Naive thymus-derived CD4-positive, alpha-beta T cell (primary cell): Measurements from ENCODE around the gene SHOC1. TPM values are rescaled to one million over a fixed set of nuclear protein-coding genes. Genes with fewer than 3 reads are reported as not detected.

Experiments
- ATAC-seq: fragments of 150-1000 bp; cut with Tn5 transposase; 2 replicates; pipeline ENCODE4 v1.10.0; 2021; ENCODE audit warnings: mild to moderate bottlenecking, moderate library complexity
- CTCF ChIA-PET: fragments of 350-600 bp; sonication (Branson Sonifier 250); formaldehyde crosslinking; loops from one replicate; lab custom pipeline; 2021; ENCODE audit warnings: antibody characterized with exemption; lab: Charles Lee
- POLR2A ChIA-PET: fragments of 350-600 bp; sonication (Branson Sonifier 250); formaldehyde crosslinking; loops from one replicate; lab custom pipeline; 2021; ENCODE audit warnings: antibody characterized with exemption, inconsistent platforms; lab: Charles Lee
- DNase-seq, 9 donors: peaks; one replicate each; pipeline versions ENCODE4 v3.0.0 to v3.0.0-alpha.2; 2020 to 2022; ENCODE audit warnings: mixed read lengths in 1 of 9
- H3K27ac ChIP-seq: one replicate; pipeline ENCODE4 v1.7.0; 2013; ENCODE audit warnings: mild to moderate bottlenecking, low read depth, low read length, moderate library complexity
- H3K27me3 ChIP-seq, 2 donors: one replicate each; pipeline ENCODE4 v1.7.0; 2013; ENCODE audit warnings: low read length in 2 of 2, mild to moderate bottlenecking in 2 of 2, moderate library complexity in 2 of 2; ENCODE audit not compliant: control insufficient read depth in 2 of 2, insufficient read depth in 2 of 2
- H3K36me3 ChIP-seq, 3 experiments: 1 replicate in 2 of 3; 2 replicates in 1 of 3; pipeline ENCODE4 v1.7.0; 2013; ENCODE audit warnings: low read length in 3 of 3, mild to moderate bottlenecking in 3 of 3, moderate library complexity in 1 of 3; ENCODE audit not compliant: insufficient read depth in 3 of 3, control insufficient read depth in 2 of 3
- H3K4me1 ChIP-seq, 2 donors: one replicate each; pipeline ENCODE4 v1.7.0; 2013; ENCODE audit warnings: low read length in 2 of 2, mild to moderate bottlenecking in 2 of 2, moderate library complexity in 1 of 2; ENCODE audit not compliant: control insufficient read depth in 2 of 2, insufficient read depth in 2 of 2
- H3K4me3 ChIP-seq: 2 replicates; pipeline ENCODE4 v1.7.0; 2013; ENCODE audit warnings: mild to moderate bottlenecking, low read length
- H3K9me3 ChIP-seq, 3 experiments: 1 replicate in 2 of 3; 2 replicates in 1 of 3; pipeline ENCODE4 v1.7.0; 2013; ENCODE audit warnings: low read length in 3 of 3; ENCODE audit not compliant: control insufficient read depth in 2 of 3
- H3K27ac Mint-ChIP-seq, 9 donors: one replicate each; pipeline ENCODE4 v1.8.0; 2020 to 2022; ENCODE audit warnings: mixed read lengths in 9 of 9, mild to moderate bottlenecking in 8 of 9, moderate library complexity in 5 of 9, inconsistent platforms in 2 of 9
- H3K27me3 Mint-ChIP-seq, 5 donors: one replicate each; pipeline ENCODE4 v1.8.0; 2021 to 2022; ENCODE audit warnings: mixed read lengths in 5 of 5, mild to moderate bottlenecking in 1 of 5
- H3K36me3 Mint-ChIP-seq, 5 donors: one replicate each; pipeline ENCODE4 v1.8.0; 2020 to 2022; ENCODE audit warnings: mixed read lengths in 5 of 5, mild to moderate bottlenecking in 3 of 5, inconsistent platforms in 1 of 5
- H3K4me1 Mint-ChIP-seq, 7 donors: one replicate each; pipeline ENCODE4 v1.8.0; 2020 to 2022; ENCODE audit warnings: mixed read lengths in 7 of 7, mild to moderate bottlenecking in 3 of 7, inconsistent platforms in 1 of 7
- H3K4me3 Mint-ChIP-seq, 10 donors: one replicate each; pipeline ENCODE4 v1.8.0; 2020 to 2022; ENCODE audit warnings: mild to moderate bottlenecking in 10 of 10, mixed read lengths in 10 of 10, moderate library complexity in 6 of 10, inconsistent platforms in 2 of 10
- H3K9me3 Mint-ChIP-seq, 11 donors: one replicate each; pipeline ENCODE4 v1.8.0; 2020 to 2022; ENCODE audit warnings: mixed read lengths in 11 of 11, mild to moderate bottlenecking in 4 of 11, inconsistent platforms in 1 of 11, moderate library complexity in 1 of 11
- intact Hi-C, 2 donors: fragments of 100-400 bp; cut with micrococcal nuclease; formaldehyde crosslinking; loops; one replicate each; pipeline ENCODE4 v1.15.1; 2023
- polyA plus RNA-seq, 2 donors: library from polyadenylated mRNA; unstranded; fragments of 300-500 nt; fragmentation: Illumina TruSeq; gene quantifications; one replicate each; pipeline ENCODE4 v1.2.3, GENCODE V29; 2021
- total RNA-seq, 6 experiments: library from RNA in 5 of 6; stranded (reverse) in 5 of 6; gene quantifications; 1 replicate in 5 of 6; 2 replicates in 1 of 6; pipeline ENCODE4 v1.2.3 and lab custom pipeline; 2021 to 2026

Gene SHOC1
- total and polyA plus RNA-seq, 7 experiments from 2014 or later, result not detected

GRCh38 chr9:111838439-111838838, 43.7 kb upstream of the SHOC1 start:
- CTCF ChIA-PET, result no interaction called here
- ATAC-seq (no peak), DNase-seq (no peak)
- no peaks in the 10 kb centered on the region for H3K36me3 ChIP-seq
- Mint-ChIP-seq H3K36me3 (no peaks in the 10 kb centered on the region), H3K27ac (no peak overlapping the region), H3K4me1 (peaks cover 0 to 8% (median 0%) of the 10 kb centered on the region in 7 donors), H3K9me3 (no peaks in the 10 kb centered on the region), H3K27me3 (peaks cover 0 to 14% (median 7%) of the 10 kb centered on the region in 5 donors), H3K4me3 (no peak overlapping the region)
- no peak overlapping the region for H3K27ac ChIP-seq
- H3K27me3 ChIP-seq, result no peaks in the 10 kb centered on the region
- H3K4me1 ChIP-seq, result no peaks in the 10 kb centered on the region
- POLR2A ChIA-PET, result no interaction called here
- no peak overlapping the region for H3K4me3 ChIP-seq
- intact Hi-C loops, result no loop called here
- no peaks in the 10 kb centered on the region for H3K9me3 ChIP-seq

GRCh38 chr9:111836311-111836710, 41.6 kb upstream of the SHOC1 start:
- Histone ChIP-seq H3K27ac (no peak overlapping the region), H3K36me3 (no peaks in the 10 kb centered on the region), H3K4me3 (no peak overlapping the region), H3K4me1 (no peaks in the 10 kb centered on the region), H3K27me3 (no peaks in the 10 kb centered on the region), H3K9me3 (no peaks in the 10 kb centered on the region)
- CTCF ChIA-PET, result no interaction called here
- Mint-ChIP-seq H3K4me3 (no peak overlapping the region), H3K27ac (no peak overlapping the region), H3K4me1 (peaks cover 0 to 8% (median 0%) of the 10 kb centered on the region in 7 donors), H3K36me3 (no peaks in the 10 kb centered on the region), H3K27me3 (peaks cover 0 to 14% (median 7%) of the 10 kb centered on the region in 5 donors), H3K9me3 (no peaks in the 10 kb centered on the region)
- intact Hi-C loops, result no loop called here
- ATAC-seq (no peak), DNase-seq (no peak)
- POLR2A ChIA-PET, result no interaction called here

GRCh38 chr9:111833941-111834340, 39.2 kb upstream of the SHOC1 start:
- Histone ChIP-seq H3K36me3 (no peaks in the 10 kb centered on the region), H3K27ac (no peak overlapping the region), H3K9me3 (no peaks in the 10 kb centered on the region), H3K4me3 (no peak overlapping the region), H3K27me3 (no peaks in the 10 kb centered on the region), H3K4me1 (no peaks in the 10 kb centered on the region)
- H3K27me3 Mint-ChIP-seq, result peaks cover 0 to 13% (median 5%) of the 10 kb centered on the region in 5 donors
- no peak for DNase-seq
- H3K4me1 Mint-ChIP-seq, result peaks cover 0 to 7% (median 0%) of the 10 kb centered on the region in 7 donors
- POLR2A ChIA-PET, result no interaction called here
- intact Hi-C loops, result no loop called here
- no peak for ATAC-seq
- H3K9me3 Mint-ChIP-seq, result no peaks in the 10 kb centered on the region
- no peak overlapping the region for H3K27ac Mint-ChIP-seq
- no peak overlapping the region for H3K4me3 Mint-ChIP-seq
- CTCF ChIA-PET, result no interaction called here
- no peaks in the 10 kb centered on the region for H3K36me3 Mint-ChIP-seq

- no peaks in the 10 kb centered on the region for H3K36me3 Mint-ChIP-seq
- no peak for ATAC-seq
- H3K27me3 Mint-ChIP-seq, result peaks cover 0 to 9% (median 3%) of the 10 kb centered on the region in 5 donors
Measured at GRCh38 chr9:111832449-111832848, 37.7 kb upstream of the SHOC1 start.

GRCh38 chr9:111831371-111832108, 36.8 kb upstream of the SHOC1 start:
- H3K27ac Mint-ChIP-seq, result no peak overlapping the region
- intact Hi-C loops, result no loop called here
- no peak for DNase-seq
- H3K9me3 Mint-ChIP-seq, result peaks cover 0 to 2% (median 0%) of the 10 kb centered on the region in 11 donors
- ATAC-seq, result no peak
- Histone ChIP-seq H3K27me3 (no peaks in the 10 kb centered on the region), H3K36me3 (no peaks in the 10 kb centered on the region), H3K4me3 (no peak overlapping the region), H3K9me3 (no peaks in the 10 kb centered on the region), H3K27ac (no peak overlapping the region), H3K4me1 (no peaks in the 10 kb centered on the region)
- CTCF ChIA-PET, result interaction anchor here (0.7 to 0.8 kb wide), 2 partner anchors 70 to 243 kb away, joined by 3 read pairs; no protein-coding TSS in a partner anchor
- H3K27me3 Mint-ChIP-seq, result peaks cover 0 to 9% (median 3%) of the 10 kb centered on the region in 5 donors
- no peaks in the 10 kb centered on the region for H3K4me1 Mint-ChIP-seq
- no peaks in the 10 kb centered on the region for H3K36me3 Mint-ChIP-seq
- POLR2A ChIA-PET, result interaction anchor here (0.5 kb wide), 1 partner anchor 145 kb away, joined by 3 read pairs; no protein-coding TSS in a partner anchor
- no peak overlapping the region for H3K4me3 Mint-ChIP-seq

More at GRCh38 chr9:111832449-111832848, 37.7 kb upstream of the SHOC1 start:
- ChIA-PET CTCF (no interaction called here), POLR2A (no interaction called here)
- H3K27ac Mint-ChIP-seq, result no peak overlapping the region
- no peak overlapping the region for H3K4me3 Mint-ChIP-seq
- no peaks in the 10 kb centered on the region for H3K9me3 ChIP-seq
- DNase-seq, result no peak
- intact Hi-C loops, result no loop called here
- H3K4me3 ChIP-seq, result no peak overlapping the region
- H3K4me1 ChIP-seq, result no peaks in the 10 kb centered on the region
- H3K27ac ChIP-seq, result no peak overlapping the region
- no peaks in the 10 kb centered on the region for H3K9me3 Mint-ChIP-seq
- H3K36me3 ChIP-seq, result no peaks in the 10 kb centered on the region
- no peaks in the 10 kb centered on the region for H3K27me3 ChIP-seq
- H3K4me1 Mint-ChIP-seq, result no peaks in the 10 kb centered on the region

GRCh38 chr9:111828193-111828592, 33.5 kb upstream of the SHOC1 start:
- Histone ChIP-seq H3K9me3 (no peaks in the 10 kb centered on the region), H3K36me3 (no peaks in the 10 kb centered on the region), H3K27ac (no peak overlapping the region), H3K4me3 (no peak overlapping the region), H3K4me1 (no peaks in the 10 kb centered on the region), H3K27me3 (no peaks in the 10 kb centered on the region)
- ChIA-PET CTCF (interaction anchor here (0.9 to 1.7 kb wide), 3 partner anchors 68 to 246 kb away, joined by 3 to 10 read pairs (median 5); no protein-coding TSS in a partner anchor), POLR2A (no interaction called here)
- Mint-ChIP-seq H3K27ac (no peak overlapping the region), H3K4me1 (peaks cover 0 to 2% (median 0%) of the 10 kb centered on the region in 7 donors), H3K4me3 (no peak overlapping the region), H3K27me3 (peaks cover 0 to 8% (median 0%) of the 10 kb centered on the region in 5 donors), H3K36me3 (no peaks in the 10 kb centered on the region), H3K9me3 (peaks cover 0 to 2% (median 0%) of the 10 kb centered on the region in 11 donors)
- intact Hi-C loops, result loop anchor here (1.0 kb wide), 4 partner anchors 68 to 246 kb away; no protein-coding TSS in a partner anchor
- DNase-seq (peak in 2 of 9 donors; percentile 3 to 6), ATAC-seq (no peak)
